ENCODE results near the gene RYR2. TPM values are rescaled to one million over a fixed set of nuclear protein-coding genes. Genes with fewer than 3 reads are reported as not detected.
"Not testable (repeated sequence)": the region's sequence is repeated elsewhere in the genome, so short reads cannot be mapped to it uniquely, and the experiment has no call there.

The RYR2 gene
- total RNA-seq, 2 experiments from 2014 or later: not detected

GRCh38 chr1:237270353-237270752 is 228.4 kb downstream of the RYR2 start:
- DNase-seq (ENCODE audit: low spot score): no peak
- Histone ChIP-seq H3K4me3 (ENCODE audit: low read depth, low read length, poor library complexity, severe bottlenecking) (no peak overlapping the region), H3K79me2 (ENCODE audit: insufficient read depth, low read depth, low read length) (no peaks in the 10 kb centered on the region), H3K36me3 (ENCODE audit: insufficient read depth, low read length) (no peaks in the 10 kb centered on the region), H4K20me1 (ENCODE audit: insufficient read depth, low read length) (no peaks in the 10 kb centered on the region), H3K4me2 (ENCODE audit: low read length) (no peak overlapping the region), H2AFZ (ENCODE audit: low read length) (no peak overlapping the region), H3K9me3 (ENCODE audit: low read length) (no peaks in the 10 kb centered on the region), H3K4me1 (ENCODE audit: insufficient read depth, low read length, poor library complexity, severe bottlenecking) (no peaks in the 10 kb centered on the region), H3K9me2 (ENCODE audit: insufficient read depth, low read length) (no peaks in the 10 kb centered on the region), H3K27ac (ENCODE audit: low read depth, low read length, poor library complexity, severe bottlenecking) (no peak overlapping the region)
- CTCF ChIA-PET (ENCODE audit: unreplicated experiment): no interaction called here
- no TSS peak for BruUV-seq (replicated peaks)
- no peak for TF ChIP-seq EZH2phosphoT487 (IDR thresholded peaks at IDR 0.05; ENCODE audit: borderline replicate concordance, low read depth, low read length)
- TF ChIP-seq CTCF (conservative IDR thresholded peaks at IDR 0.05; ENCODE audit: low read length): no peak
- intact Hi-C loops (cut with micrococcal nuclease; ENCODE audit: unreplicated experiment): no loop called here
- POLR2A ChIA-PET: interaction anchor here (0.6 kb wide), 1 partner anchor 42 kb away, joined by 3 read pairs; no protein-coding TSS in a partner anchor

- H2AFZ ChIP-seq (ENCODE audit: low read length); BruUV-seq (replicated peaks); intact Hi-C loops (cut with micrococcal nuclease; ENCODE audit: unreplicated experiment); CTCF ChIA-PET (ENCODE audit: unreplicated experiment); DNase-seq (ENCODE audit: low spot score); POLR2A ChIA-PET; H3K4me3 ChIP-seq (ENCODE audit: low read depth, low read length, poor library complexity, severe bottlenecking); H3K27ac ChIP-seq (ENCODE audit: low read depth, low read length, poor library complexity, severe bottlenecking); H3K9me2 ChIP-seq (ENCODE audit: insufficient read depth, low read length); H3K9me3 ChIP-seq (ENCODE audit: low read length); H3K36me3 ChIP-seq (ENCODE audit: insufficient read depth, low read length); H3K4me1 ChIP-seq (ENCODE audit: insufficient read depth, low read length, poor library complexity, severe bottlenecking); H4K20me1 ChIP-seq (ENCODE audit: insufficient read depth, low read length); H3K4me2 ChIP-seq (ENCODE audit: low read length); H3K79me2 ChIP-seq (ENCODE audit: insufficient read depth, low read depth, low read length): not testable (repeated sequence)
Observed at GRCh38 chr1:237277994-237278393, 236.0 kb downstream of the RYR2 start.

GRCh38 chr1:237279629-237280028 is 237.6 kb downstream of the RYR2 start:
- no TSS peak for BruUV-seq (replicated peaks)
- CTCF ChIA-PET (ENCODE audit: unreplicated experiment): no interaction called here
- POLR2A ChIA-PET: no interaction called here

More at GRCh38 chr1:237279629-237280028, 237.6 kb downstream of the RYR2 start:
- H3K4me2 ChIP-seq (ENCODE audit: low read length): no peak overlapping the region
- H3K4me1 ChIP-seq (ENCODE audit: insufficient read depth, low read length, poor library complexity, severe bottlenecking): no peaks in the 10 kb centered on the region
- no peaks in the 10 kb centered on the region for H3K9me2 ChIP-seq (ENCODE audit: insufficient read depth, low read length)
- no peak overlapping the region for H3K27ac ChIP-seq (ENCODE audit: low read depth, low read length, poor library complexity, severe bottlenecking)
- DNase-seq (ENCODE audit: low spot score): no peak
- H2AFZ ChIP-seq (ENCODE audit: low read length): no peak overlapping the region
- TF ChIP-seq EZH2phosphoT487 (IDR thresholded peaks at IDR 0.05; ENCODE audit: borderline replicate concordance, low read depth, low read length) (no peak), CTCF (conservative IDR thresholded peaks at IDR 0.05; ENCODE audit: low read length) (no peak)
- H3K9me3 ChIP-seq (ENCODE audit: low read length): no peaks in the 10 kb centered on the region
- intact Hi-C loops (cut with micrococcal nuclease; ENCODE audit: unreplicated experiment): no loop called here
- H3K36me3 ChIP-seq (ENCODE audit: insufficient read depth, low read length): no peaks in the 10 kb centered on the region
- H3K79me2 ChIP-seq (ENCODE audit: insufficient read depth, low read depth, low read length): no peaks in the 10 kb centered on the region
- H3K4me3 ChIP-seq (ENCODE audit: low read depth, low read length, poor library complexity, severe bottlenecking): no peak overlapping the region
- H4K20me1 ChIP-seq (ENCODE audit: insufficient read depth, low read length): no peaks in the 10 kb centered on the region
